Measurements from ENCODE around the gene ABCB8. TPM values are rescaled to one million over a fixed set of nuclear protein-coding genes. Genes with fewer than 3 reads are reported as not detected.
"Not testable (repeated sequence)": the region's sequence is repeated elsewhere in the genome, so short reads cannot be mapped to it uniquely, and the experiment has no call there.

ABCB8 gene
- total and polyA plus RNA-seq, 9 donors = 6.1 to 45.2 (median 26.3) TPM

- H3K4me1 ChIP-seq (ENCODE audit: insufficient read depth) = peaks cover 1% of the 10 kb centered on the region
Observed at GRCh38 chr7:151023232-151023631, 5.0 kb upstream of the ABCB8 start.

GRCh38 chr7:151024435-151025056 is 3.7 kb upstream of the ABCB8 start, which contains the start of gene ATG9B:
TSS of gene ATG9B (minus strand) at chr7:151024494. CDS start at chr7:151024423, 71 bp downstream.
- no peak for DNase-seq
- Histone ChIP-seq H3K9me3 (no peaks in the 10 kb centered on the region), H3K27ac (no peak within 1 kb of the TSS), H3K36me3 (no peaks in the 10 kb centered on the region), H3K4me1 (ENCODE audit: insufficient read depth) (peaks cover 4% of the 10 kb centered on the region), H3K4me3 (no peak within 1 kb of the TSS), H3K27me3 (no peaks in the 10 kb centered on the region)
- intact Hi-C loops (cut with DNase I) = no loop called here
- WGBS, 3 donors = 66 to 79% (median 77%) methylated on average over 4 of the region's 4 CpGs
- TF ChIP-seq EP300 (IDR thresholded peaks at IDR 0.05) (no peak), POLR2A (IDR thresholded peaks at IDR 0.05) (no peak), CTCF (IDR thresholded peaks at IDR 0.05) (no peak)

More at GRCh38 chr7:151023232-151023631, 5.0 kb upstream of the ABCB8 start:
- H3K36me3 ChIP-seq = no peaks in the 10 kb centered on the region
- WGBS, 3 donors = 76 to 85% (median 80%) methylated on average over 10 of the region's 10 CpGs
- no peak for TF ChIP-seq POLR2A (IDR thresholded peaks at IDR 0.05)
- H3K9me3 ChIP-seq = no peaks in the 10 kb centered on the region
- no peaks in the 10 kb centered on the region for H3K27me3 ChIP-seq
- intact Hi-C loops (cut with DNase I) = no loop called here
- no peak overlapping the region for H3K27ac ChIP-seq
- H3K4me3 ChIP-seq = no peak overlapping the region
- no peak for DNase-seq

- Histone ChIP-seq H3K9me3 (no peaks in the 10 kb centered on the region), H3K4me3 (no peak overlapping the region), H3K36me3 (no peaks in the 10 kb centered on the region), H3K27ac (no peak overlapping the region), H3K4me1 (ENCODE audit: insufficient read depth) (peaks cover 4% of the 10 kb centered on the region), H3K27me3 (no peaks in the 10 kb centered on the region)
- WGBS, 3 donors = 83 to 87% (median 83%) methylated on average over 4 of the region's 4 CpGs
- intact Hi-C loops (cut with DNase I) = no loop called here
- no peak for TF ChIP-seq POLR2A (IDR thresholded peaks at IDR 0.05)
- no peak for TF ChIP-seq CTCF (IDR thresholded peaks at IDR 0.05)
- no peak for TF ChIP-seq EP300 (IDR thresholded peaks at IDR 0.05)
- no peak for DNase-seq
Observed at GRCh38 chr7:151025924-151026671, 2.2 kb upstream of the ABCB8 start.

GRCh38 chr7:151026771-151027727 is 1.2 kb upstream of the ABCB8 start:
- H3K27me3 ChIP-seq; DNase-seq; H3K4me1 ChIP-seq (ENCODE audit: insufficient read depth); H3K27ac ChIP-seq; H3K9me3 ChIP-seq; H3K36me3 ChIP-seq; intact Hi-C loops (cut with DNase I); H3K4me3 ChIP-seq: not testable (repeated sequence)
- WGBS, 3 donors = 40 to 46% (median 43%) methylated on average over 19 of the region's 19 CpGs

- peak overlapping the region in 1 of 2 donors; percentile 74 for H3K27ac ChIP-seq
- peak overlapping the region; percentile 82 for H3K4me3 ChIP-seq
- DNase-seq; H3K9me3 ChIP-seq; H3K36me3 ChIP-seq; H3K27me3 ChIP-seq; H3K4me1 ChIP-seq (ENCODE audit: insufficient read depth): not testable (repeated sequence)
- whole genome bisulfite sequencing, 3 donors = 8 to 17% (median 14%) methylated on average over 16 of the region's 16 CpGs
- intact Hi-C loops (cut with DNase I) = loop anchor here in 1 of 4 donors (2.0 kb wide), 1 partner anchor 59 kb away; the partner anchor contains the start of gene AGAP3
Observed at GRCh38 chr7:151027728-151028130, 521 bp upstream of the ABCB8 start.
